Uterus (tissue), 2 donors: ENCODE measurements around the gene SERGEF.

Source experiments
- POLR2A ChIP-seq, 2 donors: fragments of 450-650 bp; IDR thresholded peaks; one replicate each; pipeline ENCODE4 v1.6.1; 2016; ENCODE audit warnings: antibody characterized with exemption in 2 of 2, mild to moderate bottlenecking in 1 of 2, moderate library complexity in 1 of 2
- TF ChIP-seq, protein P1 (sequence below), 4 experiments: fragments of 200-600 bp in 2 of 4; fragments of 450-650 bp in 2 of 4; sonication (generic) in 2 of 4; IDR thresholded peaks; one replicate each; pipeline ENCODE4 v1.5.1; 2016 to 2019; ENCODE audit warnings: antibody characterized with exemption in 4 of 4, mild to moderate bottlenecking in 2 of 4, moderate library complexity in 1 of 4

- TF ChIP-seq, protein P1, sequence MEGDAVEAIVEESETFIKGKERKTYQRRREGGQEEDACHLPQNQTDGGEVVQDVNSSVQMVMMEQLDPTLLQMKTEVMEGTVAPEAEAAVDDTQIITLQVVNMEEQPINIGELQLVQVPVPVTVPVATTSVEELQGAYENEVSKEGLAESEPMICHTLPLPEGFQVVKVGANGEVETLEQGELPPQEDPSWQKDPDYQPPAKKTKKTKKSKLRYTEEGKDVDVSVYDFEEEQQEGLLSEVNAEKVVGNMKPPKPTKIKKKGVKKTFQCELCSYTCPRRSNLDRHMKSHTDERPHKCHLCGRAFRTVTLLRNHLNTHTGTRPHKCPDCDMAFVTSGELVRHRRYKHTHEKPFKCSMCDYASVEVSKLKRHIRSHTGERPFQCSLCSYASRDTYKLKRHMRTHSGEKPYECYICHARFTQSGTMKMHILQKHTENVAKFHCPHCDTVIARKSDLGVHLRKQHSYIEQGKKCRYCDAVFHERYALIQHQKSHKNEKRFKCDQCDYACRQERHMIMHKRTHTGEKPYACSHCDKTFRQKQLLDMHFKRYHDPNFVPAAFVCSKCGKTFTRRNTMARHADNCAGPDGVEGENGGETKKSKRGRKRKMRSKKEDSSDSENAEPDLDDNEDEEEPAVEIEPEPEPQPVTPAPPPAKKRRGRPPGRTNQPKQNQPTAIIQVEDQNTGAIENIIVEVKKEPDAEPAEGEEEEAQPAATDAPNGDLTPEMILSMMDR (IDR thresholded peaks at IDR 0.05) = no peak
- TF ChIP-seq POLR2A (IDR thresholded peaks at IDR 0.05) = no peak
These were observed 62.2 kb downstream of the SERGEF start for GRCh38 chr11:17950644-17951043.
